Stomach (tissue), 4 donors: ENCODE measurements around the gene SSTR4.

Experiments
- CTCF ChIP-seq, 7 experiments: fragments of 450-650 bp in 4 of 7; fragments of 200-600 bp in 3 of 7; sonication (generic) in 3 of 7; IDR thresholded peaks; one replicate each; pipeline ENCODE4 v1.5.1; 2016 to 2019; ENCODE audit warnings: antibody characterized with exemption in 7 of 7, control low read depth in 2 of 7, mild to moderate bottlenecking in 1 of 7
- POLR2AphosphoS5 ChIP-seq, 3 donors: sonication (generic); formaldehyde crosslinking; IDR thresholded peaks; one replicate each; pipeline ENCODE4 v1.6.1; 2016; ENCODE audit warnings: antibody characterized with exemption in 3 of 3

- TF ChIP-seq CTCF (IDR thresholded peaks at IDR 0.05) (no peak), POLR2AphosphoS5 (IDR thresholded peaks at IDR 0.05) (no peak)
Observed at GRCh38 chr20:23033918-23034317, 1.2 kb upstream of the SSTR4 start.
